RPMI7951 (cell line): Measurements from ENCODE around the gene FBXO8. TPM values are rescaled to one million over a fixed set of nuclear protein-coding genes. Genes with fewer than 3 reads are reported as not detected.

Experiments used
- DNase-seq: peaks from one replicate; pipeline ENCODE4 v3.0.0-alpha.2; 2012; ENCODE audit warnings: low read depth
- total RNA-seq: library from RNA; depleted of rRNA; stranded (reverse); fragments of >200 nt; shearing (Covaris generic); gene quantifications from 2 replicates; pipeline ENCODE4 v1.2.3, GENCODE V29; 2014

The FBXO8 gene
- total RNA-seq, 1 experiment from 2014 or later, result 40.1 TPM

GRCh38 chr4:174244441-174244840 lies 39.0 kb downstream of the FBXO8 start:
- no peak for DNase-seq

DNA sequence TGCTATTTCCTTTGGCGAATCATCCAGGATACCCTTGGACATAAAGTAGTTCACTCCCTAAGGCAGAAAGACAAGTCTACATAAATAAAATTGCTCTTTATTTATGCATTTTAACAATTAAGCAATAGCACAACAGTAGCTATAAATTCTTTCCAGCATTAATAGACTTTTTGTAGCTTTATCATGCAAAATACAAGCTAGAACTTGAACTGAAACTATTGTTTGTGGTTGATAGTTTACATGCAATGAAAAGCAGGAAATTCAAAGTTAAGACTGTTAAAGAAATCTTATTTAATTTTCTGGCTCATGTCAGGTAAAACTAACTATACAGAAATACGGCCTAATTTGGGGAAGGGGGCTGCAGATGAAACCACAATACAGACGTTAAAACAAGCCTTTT lies 42.3 kb downstream of the FBXO8 start:
- DNase-seq, result no peak

GRCh38 chr4:174236359-174236758 lies 47.1 kb downstream of the FBXO8 start:
- no peak for DNase-seq

GRCh38 chr4:174230680-174231079 lies 52.8 kb downstream of the FBXO8 start:
- no peak for DNase-seq

GRCh38 chr4:174230148-174230547 lies 53.3 kb downstream of the FBXO8 start:
- no peak for DNase-seq

GRCh38 chr4:174228988-174229387 lies 54.5 kb downstream of the FBXO8 start:
- no peak for DNase-seq

GRCh38 chr4:174225349-174226049 lies 58.0 kb downstream of the FBXO8 start:
- DNase-seq, result no peak

DNA sequence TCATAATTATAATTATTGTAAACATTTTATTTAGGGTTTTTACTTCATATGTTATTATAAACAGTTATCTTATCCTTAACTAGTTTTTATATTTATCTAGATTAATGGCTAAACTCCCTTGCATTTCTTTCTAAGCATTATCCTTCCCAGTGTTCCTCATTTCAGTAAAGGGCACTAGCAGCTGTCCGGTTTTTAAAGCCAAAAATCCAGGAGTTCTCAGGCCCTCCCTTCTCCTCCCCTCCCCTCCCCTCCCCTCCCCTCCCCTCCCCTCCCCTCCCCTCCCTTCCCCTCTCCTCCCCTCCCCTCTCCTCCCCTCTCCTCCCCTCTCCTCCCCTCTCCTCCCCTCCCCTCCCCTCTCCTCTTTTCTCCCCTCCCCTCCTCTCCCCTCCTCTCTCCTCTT lies 58.9 kb downstream of the FBXO8 start:
- no peak for DNase-seq

DNA sequence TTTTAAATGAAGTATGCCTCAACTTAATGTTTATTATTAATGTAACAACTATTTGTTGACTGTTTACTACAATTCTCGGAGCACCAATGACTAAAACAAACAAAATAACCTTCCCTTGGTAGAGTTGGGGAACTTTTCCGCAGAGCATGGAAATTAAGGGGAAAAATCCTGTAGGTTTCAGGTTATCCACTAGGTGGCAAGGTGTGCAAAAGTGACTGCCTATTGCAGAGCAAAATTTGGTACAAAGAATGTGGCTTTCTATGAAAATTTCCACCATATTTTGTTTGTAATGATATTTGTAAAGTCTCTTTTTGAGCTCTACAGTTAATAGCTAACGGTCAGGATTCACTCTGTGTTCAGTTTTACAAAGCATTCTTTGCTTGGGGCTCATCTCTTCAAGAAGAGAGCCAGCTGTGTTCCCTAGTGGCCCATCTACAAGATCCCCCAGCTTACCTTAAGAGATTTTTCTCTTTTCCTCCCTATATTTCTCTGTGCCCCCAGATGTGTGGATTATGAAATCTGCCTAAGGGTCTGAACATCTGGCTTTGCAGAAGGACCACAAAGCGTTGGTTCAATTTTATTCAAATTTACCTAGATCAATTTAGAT lies 61.1 kb downstream of the FBXO8 start:
- DNase-seq, result no peak

DNA sequence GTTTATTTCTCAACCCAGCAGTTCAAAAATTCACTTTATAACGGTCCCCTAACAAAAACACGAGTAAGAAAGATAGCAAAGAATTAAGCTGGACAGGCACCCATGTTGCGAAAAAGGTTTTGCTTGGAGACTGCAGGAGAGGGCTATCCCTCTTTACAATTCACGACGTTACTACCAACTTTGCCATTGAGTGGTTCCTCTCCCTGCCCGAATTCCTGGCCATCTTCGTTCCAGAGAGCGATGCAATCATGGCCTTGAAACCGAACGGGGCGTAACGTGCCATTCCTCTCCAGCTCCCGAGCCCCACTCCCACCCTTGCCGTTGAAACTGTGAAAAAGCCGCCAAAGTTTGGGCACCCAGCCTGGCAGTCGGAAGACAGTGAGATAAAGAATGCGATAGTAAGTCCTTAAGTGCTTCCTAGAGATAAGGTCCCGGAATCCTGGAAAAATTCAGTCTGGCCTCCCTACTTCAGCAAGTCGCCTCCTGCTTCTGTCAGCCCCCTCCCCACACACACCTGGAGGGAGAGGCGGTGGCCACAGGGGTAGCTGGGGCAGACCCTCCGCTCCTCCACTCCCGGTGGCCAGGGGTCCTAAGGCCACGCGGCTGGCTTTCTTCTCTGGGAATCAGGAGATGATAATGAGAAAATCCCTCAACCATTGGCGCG lies 65.2 kb downstream of the FBXO8 start:
- no peak for DNase-seq

DNA sequence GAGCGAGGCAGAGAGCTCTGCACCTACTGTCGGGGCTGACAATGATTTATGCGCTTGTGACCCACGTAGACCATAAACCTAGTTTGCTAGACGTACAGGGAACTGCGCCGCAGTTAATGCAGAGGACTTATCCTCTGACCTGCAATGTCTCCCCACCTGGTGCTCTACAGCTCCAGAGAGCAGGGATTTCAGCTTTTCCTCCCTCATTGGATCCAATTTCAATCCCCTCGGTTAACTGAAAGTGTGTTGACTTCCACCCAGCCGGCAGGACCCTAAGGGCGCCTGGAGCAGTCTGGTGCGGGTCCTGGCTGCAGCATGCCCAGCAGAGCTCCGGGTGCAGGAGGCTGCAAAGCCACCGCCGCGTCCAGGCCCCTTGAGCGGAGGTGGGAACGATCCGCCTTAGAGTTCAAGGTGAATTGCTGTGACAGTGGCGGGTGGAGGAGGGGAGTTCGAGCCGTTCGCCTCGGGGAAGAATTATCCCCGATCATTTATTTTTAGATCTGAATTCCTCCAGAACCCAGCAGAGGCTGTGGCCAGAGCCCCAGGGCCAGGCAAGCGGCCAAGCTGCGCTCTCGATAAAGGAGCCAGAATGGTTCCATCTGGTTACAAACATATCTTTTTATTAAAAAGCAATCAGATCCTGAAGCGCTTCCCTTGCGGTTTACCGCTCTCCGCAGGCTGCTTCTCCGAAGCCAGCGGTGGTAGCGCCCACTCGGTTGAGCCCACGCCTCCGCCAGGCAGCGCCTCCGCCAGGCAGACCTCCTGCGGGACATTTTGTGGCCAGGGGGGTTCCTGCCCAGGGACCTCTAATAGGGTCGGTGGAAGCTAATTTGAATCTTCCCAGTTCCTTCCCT lies 66.0 kb downstream of the FBXO8 start:
- peak; percentile 86 for DNase-seq

DNA sequence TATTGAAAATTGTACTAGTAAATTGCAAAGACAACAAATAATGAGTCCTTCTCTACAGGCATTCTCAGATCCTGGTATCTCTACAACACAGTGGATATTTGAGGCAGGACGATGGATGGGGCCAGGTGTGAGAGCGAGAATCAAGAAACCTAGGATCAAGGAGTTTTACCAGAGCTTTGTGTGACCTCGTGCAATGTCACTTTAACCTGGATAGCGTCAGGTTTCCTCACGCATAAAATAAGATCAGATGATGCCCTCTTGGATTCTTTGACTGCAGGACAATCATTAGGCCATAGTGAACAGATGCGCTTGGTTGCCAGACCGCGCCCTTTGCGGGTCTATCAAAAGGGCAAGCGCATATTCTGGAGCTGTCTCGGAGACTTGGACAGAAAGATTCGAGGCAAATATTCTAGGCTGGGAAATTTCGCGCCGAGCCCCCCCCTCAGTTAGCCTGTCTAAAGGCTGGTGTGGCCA lies 66.6 kb downstream of the FBXO8 start:
- DNase-seq, result no peak

GRCh38 chr4:174215961-174216680 lies 67.3 kb downstream of the FBXO8 start:
- DNase-seq, result no peak

- no peak for DNase-seq
Measured at GRCh38 chr4:174215057-174215456, 68.4 kb downstream of the FBXO8 start.

- DNase-seq, result no peak
Measured at GRCh38 chr4:174214101-174214878, 69.2 kb downstream of the FBXO8 start.

DNA sequence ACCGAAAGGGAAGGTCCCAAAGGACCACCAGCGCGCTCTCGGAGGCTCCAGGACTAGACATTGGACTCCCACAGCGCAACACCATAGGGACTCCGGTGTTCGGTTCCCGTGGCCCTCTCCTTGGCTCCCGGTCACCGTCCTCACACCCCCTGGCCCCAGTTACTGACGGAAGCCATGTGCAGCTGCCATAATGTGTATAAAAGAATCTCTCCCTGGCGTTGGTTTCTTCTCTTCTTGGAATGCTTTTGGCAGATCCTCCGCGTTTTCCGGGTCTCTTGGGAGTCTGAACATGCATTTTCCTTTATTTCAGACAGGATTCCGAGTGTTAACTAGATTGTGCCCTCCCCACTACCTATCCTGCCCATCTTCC lies 69.8 kb downstream of the FBXO8 start:
- no peak for DNase-seq

GRCh38 chr4:174212061-174212460 lies 71.4 kb downstream of the FBXO8 start:
- no peak for DNase-seq

GRCh38 chr4:174211622-174212044 lies 71.8 kb downstream of the FBXO8 start:
- no peak for DNase-seq

DNA sequence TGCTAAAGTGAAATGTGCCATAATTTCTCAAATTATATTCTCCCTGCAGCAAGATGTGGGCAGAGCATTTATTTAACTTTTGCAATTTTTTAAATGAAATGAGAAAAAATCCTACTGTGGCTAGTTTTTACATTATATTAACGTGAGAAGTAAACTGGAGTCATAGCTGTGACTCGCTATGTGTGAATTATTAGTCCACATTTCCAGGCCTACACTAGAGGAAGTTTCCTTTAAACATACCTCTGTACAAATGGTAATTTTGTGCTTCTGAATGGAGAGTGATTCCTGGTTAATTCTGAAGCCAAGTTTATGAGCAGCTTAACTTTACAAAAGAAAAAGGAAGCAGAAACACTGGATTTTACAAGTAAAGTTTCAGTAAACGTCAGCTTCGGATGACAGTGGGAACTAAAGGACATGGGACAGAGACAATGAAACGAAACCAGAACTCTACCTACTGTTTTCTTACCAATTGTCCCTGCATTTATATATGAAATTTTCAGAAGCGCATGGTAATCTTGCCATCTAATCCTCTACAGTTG lies 72.4 kb downstream of the FBXO8 start:
- DNase-seq, result no peak

DNA sequence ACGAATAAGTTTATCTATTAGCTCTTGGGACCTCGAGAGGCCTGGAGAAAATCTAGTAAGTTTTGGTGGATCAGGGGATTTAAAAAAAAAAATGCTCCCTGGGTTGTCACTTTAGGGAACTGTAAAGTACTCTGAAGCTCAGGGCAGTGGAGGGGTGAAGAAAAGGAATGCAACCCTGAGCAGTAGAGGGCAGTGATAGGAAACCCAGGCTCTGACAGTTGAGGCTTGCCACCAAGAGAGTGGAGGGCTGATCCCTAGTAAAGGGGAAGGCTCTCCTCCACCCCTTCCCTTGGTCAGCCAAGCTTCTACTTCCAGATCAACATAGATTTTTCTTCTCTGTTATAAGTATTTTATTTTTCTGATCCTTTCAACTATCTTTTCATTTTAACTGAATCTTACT lies 73.1 kb downstream of the FBXO8 start:
- DNase-seq, result no peak
